GM18861 (cell line): ENCODE results near the gene IWS1.
A peak's percentile ranks its signal among the peaks of the same experiment; 100 is the strongest.
"Not testable (repeated sequence)": the region's sequence is repeated elsewhere in the genome, so short reads cannot be mapped to it uniquely, and the experiment has no call there.

Experiments used
- ATAC-seq: cut with Tn5 transposase; IDR thresholded peaks from one replicate; pipeline ENCODE4 v1.9.1; 2021; ENCODE audit not compliant: unreplicated experiment

Gene IWS1

GRCh38 chr2:127529416-127529815 is 3.1 kb upstream of the IWS1 start:
- not testable (repeated sequence) for ATAC-seq

DNA sequence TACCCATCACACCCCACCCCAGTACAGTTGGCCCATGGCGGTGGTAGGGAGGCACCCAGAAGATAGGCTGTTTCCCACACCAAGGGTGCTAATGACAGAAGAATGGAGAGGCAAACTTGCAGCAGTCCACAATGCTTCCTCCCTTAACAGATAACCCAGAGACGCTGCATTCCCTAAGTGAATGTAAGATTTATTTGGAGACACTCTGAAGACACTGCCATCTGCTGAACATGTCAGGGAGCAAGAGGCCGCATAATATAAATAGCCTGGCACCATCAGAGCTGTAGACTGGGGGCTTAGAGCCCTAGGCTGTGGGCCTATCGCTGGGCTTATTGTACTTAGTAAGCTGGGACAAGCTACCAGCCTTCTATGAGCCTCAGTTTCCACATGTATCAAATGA is 2.2 kb upstream of the IWS1 start:
- ATAC-seq = no peak

DNA sequence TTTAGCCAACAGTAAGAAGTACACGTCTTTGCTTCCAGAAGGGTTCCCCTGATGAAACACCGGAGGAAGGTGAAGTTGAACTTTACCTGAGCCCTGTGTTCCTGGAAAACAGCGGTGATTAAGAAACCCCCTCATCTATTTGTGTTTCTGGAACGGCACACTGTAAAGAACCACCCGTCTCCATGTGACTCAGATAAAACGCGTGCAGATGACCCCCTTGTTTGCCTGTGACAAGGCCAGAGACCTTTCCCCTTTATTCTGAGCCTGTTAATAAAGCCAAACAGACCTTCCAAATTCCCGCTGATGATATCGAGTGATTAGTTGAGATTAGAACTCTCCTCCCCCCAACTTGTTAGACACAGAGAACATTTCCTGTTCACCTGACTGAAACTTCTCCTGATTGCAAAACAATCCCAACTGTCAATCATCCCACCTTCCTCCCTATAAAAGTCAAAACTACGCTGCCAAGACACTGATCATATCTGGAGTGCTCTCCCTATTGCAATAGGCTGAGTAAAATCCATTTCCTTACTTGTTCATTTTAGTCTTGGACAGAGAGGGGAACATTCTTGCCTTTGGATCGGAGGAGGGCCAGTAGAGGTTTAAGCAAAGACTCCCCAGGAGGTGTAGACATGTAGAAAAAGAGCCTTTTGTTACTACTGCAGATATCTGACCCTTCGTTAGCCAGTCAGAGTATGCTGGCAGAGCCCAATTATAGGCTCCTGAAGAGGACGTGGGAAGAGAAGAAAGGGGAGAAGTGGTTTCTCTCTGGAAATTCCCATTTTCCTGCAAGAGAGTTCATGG is 914 bp upstream of the IWS1 start:
- ATAC-seq = no peak

- no peak for ATAC-seq
These were observed 578 bp downstream of the IWS1 start for GRCh38 chr2:127525691-127526131.

DNA sequence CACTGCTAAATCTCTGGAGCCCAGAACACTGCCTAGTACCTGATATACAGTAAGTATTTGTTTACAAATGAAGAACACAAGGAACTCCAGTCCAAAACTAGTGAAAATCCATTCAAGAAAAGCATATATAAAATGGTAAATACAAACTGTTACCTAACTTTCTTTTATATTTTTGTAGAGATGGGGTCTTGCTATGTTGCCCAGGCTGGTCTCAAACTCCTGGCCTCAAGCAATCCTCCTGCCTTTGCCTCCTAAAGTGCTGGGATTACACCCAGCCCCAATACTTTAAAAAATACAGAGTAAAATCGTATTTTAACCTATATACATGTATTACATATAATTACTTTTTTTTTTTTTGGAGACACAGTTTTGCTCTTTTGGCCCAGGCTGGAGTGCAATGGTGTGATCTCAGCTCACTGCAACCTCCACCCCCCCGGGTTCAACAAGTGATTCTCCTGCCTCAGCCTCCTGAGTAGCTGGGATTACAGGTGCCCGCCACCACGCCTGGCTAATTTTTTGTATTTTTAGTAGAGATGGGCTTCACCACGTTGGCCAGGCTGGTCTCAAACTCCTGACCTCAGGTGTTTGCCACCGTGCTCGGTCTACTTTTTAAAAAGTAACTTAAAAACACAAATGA is 2.0 kb downstream of the IWS1 start:
- ATAC-seq = not testable (repeated sequence)

- ATAC-seq = no peak
These were observed 2.9 kb downstream of the IWS1 start for GRCh38 chr2:127523269-127523939.

GRCh38 chr2:127520424-127520823 is 5.9 kb downstream of the IWS1 start:
- no peak for ATAC-seq

DNA sequence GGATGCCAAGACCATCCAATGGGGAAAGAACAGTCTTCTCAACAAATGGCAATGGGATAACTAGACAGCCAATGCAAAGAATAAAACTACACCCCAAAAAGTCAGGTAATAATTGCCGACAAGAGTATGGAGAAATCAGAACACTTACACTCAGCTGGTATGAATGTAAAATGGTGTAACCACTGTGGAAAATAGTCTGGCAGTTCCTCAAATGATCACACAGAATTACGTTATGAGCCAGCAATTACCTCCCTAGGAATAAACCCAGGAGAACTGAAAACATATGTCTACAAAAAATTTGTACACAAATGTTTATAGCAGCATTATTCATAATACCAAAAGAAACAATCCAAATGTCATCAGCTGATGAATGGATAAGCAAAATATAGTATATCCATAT is 8.8 kb downstream of the IWS1 start:
- no peak for ATAC-seq

GRCh38 chr2:127516041-127516762 is 10.1 kb downstream of the IWS1 start:
- ATAC-seq = no peak

GRCh38 chr2:127515383-127515915 is 10.8 kb downstream of the IWS1 start:
- ATAC-seq = no peak

DNA sequence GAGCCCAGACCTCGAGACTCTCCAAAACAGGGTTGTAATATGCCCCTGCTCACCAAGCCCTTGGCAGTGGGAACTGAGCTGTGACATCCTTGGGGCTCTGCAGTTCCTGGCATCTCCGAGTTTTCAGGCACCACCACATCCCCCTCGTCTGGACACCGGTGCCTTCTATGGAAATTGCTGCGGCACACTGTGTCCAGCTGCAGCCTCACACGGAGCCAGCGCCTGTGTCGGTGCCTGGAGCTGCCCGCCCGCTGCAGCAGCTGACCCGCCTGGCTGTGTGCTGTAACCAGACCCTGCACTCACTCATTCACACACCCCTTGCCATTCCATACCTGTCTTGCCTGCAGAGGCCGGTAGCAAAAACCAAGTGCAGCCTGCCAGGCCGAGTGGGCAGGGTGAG is 11.8 kb downstream of the IWS1 start:
- no peak for ATAC-seq

DNA sequence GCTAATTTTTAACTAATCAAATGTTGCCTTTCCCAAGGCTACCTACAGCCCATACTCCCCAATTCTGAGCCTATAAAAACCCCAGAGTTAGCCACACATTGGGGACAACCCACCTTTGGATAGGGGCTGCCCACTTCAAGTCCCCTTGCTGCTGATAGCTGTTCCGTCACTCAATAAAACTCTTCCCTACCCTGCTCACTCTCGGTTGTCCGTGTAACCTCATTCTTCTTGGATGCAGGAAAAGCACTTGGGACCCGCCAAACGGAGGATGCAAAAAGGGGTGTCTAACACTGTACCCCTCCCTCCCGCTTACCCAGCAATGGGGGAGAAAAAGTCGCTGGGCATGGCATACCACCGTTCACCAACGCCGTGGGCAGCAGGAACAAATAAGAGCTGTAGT is 12.2 kb downstream of the IWS1 start:
- ATAC-seq = no peak

DNA sequence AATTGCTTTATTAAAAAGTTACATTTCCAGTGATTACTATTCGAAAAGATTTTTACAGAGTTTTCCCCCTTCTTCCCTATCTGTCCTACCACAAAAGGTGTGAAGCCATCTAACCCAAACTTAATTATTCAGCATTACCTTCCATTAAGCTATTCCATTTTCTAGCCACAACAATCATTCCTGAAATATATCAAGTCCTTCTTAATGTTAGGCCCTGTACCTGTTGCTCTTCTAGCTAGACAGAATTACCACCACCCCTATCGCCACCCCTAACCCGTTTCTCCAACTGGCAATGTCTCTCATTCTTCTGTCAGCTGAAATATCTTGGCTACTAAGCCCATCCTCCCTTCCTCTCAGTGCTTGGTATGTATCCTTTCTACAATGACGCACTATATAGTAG is 13.9 kb downstream of the IWS1 start:
- ATAC-seq = no peak

GRCh38 chr2:127511917-127512316 is 14.4 kb downstream of the IWS1 start:
- ATAC-seq = no peak

DNA sequence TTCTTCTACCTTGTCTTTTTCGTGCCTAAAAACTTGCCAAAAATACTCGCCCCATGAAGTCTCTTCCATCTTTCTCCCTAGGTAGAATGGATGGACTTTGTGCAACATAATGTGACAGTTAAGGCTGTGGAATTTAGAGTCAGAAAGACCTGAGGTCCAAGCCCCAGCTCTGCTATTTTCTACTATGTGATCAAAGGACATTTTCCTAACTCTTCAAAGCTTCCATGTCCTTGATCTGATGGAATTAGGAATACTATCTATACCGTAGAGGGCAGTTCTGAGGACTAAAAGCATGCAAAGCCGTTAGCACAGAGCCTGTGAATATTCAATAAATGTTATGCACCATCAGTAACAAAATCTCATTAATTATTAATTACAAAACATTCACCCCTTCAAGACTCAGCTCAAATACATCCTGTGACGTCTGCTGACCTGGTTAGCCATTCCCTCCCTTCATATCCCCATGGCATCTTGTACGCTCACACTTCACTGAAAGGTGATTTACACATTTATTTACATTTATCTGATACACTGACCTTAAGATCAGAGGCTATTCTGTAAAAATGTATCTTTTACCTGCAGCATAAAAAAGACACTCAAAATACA is 15.1 kb downstream of the IWS1 start:
- ATAC-seq = no peak

- ATAC-seq = no peak
These were observed 16.2 kb downstream of the IWS1 start for GRCh38 chr2:127510073-127510472.

- ATAC-seq = peak; percentile 56
These were observed 17.7 kb downstream of the IWS1 start for GRCh38 chr2:127508631-127509034.

GRCh38 chr2:127508023-127508630 is 18.2 kb downstream of the IWS1 start:
- ATAC-seq = no peak

DNA sequence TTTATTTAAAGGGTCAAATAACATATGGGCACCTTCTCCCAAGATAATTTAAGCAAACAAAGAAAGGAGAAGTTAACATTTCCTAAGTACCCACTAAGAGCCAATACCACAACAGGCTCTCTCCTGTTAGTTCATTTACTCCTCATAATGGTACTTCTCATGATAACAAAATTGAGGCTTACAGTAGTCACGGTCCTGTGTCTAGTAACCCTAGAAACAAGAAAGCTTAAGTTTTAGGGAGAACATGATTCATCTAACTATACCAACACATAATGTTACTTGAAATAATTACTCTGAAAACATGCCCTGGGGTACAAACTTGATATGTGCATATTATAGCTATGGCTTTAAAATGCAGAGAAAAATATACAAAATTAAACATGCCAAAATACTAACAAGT is 19.8 kb downstream of the IWS1 start:
- no peak for ATAC-seq
